Choroid plexus epithelial cell (primary cell): ENCODE data around the gene CMSS1.

Experiments used
- DNase-seq: peaks from one replicate; pipeline ENCODE4 v3.0.0-alpha.2; 2010; ENCODE audit warnings: low read depth
- H3K4me3 ChIP-seq: 2 replicates; pipeline ENCODE4 v1.5.1; 2011; ENCODE audit warnings: low read depth, mild to moderate bottlenecking, control low read depth, low read length, moderate library complexity
- CTCF ChIP-seq: conservative IDR thresholded peaks from 2 replicates; pipeline ENCODE4 v1.5.1; 2011; ENCODE audit warnings: low read depth, mild to moderate bottlenecking, control low read depth, inconsistent platforms, low read length, moderate library complexity

Gene CMSS1

DNA sequence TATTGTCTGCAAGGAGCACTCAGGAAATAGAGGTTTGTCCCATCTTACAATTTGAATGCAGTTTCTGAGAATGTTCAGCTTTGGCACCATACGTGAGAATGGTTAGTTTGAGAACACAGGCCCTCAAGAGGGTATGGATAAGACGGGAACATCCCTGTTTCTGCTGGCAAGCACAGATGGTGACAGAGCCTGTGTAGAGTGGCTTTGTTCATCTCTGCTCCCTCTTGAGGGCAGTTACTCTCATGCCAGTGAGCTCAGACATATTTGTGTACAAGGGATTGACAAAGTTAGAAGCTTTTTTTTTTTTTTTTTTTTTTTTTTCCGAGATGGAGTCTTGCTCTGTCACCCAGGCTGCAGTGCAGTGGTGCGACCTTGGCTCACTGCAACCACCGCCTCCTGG lies 368.2 kb downstream of the CMSS1 start:
- H3K4me3 ChIP-seq: no peak overlapping the region
- DNase-seq: no peak
- peak; percentile 16 for TF ChIP-seq CTCF

DNA sequence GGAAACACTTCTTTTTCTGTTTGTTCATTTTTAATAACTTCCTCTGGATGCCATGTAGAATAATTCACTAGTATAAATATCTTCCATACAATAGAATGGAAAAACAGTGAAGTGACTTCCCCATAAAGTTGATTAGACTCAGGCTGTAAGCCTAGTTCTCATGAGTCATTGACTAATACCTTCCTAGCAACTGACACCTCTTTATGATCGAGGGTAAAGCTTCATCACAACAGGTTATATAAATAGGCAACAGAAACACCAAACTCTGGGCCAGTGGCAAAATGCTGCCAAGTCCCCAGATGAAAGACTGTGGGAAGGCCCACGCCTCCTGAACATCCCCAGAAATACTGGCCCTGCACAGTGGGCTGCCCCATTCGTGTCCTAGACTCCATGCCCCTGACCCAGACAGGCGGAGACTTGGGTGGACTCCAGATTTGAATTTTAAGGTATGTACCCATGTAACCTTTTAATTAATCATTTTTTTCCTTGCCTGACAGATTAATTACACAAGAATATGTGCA lies 371.8 kb downstream of the CMSS1 start:
- no peak for DNase-seq
- no peak for TF ChIP-seq CTCF
- H3K4me3 ChIP-seq: no peak overlapping the region

GRCh38 chr3:100195375-100195774 lies 377.7 kb downstream of the CMSS1 start:
- H3K4me3 ChIP-seq: no peak overlapping the region
- no peak for TF ChIP-seq CTCF
- DNase-seq: no peak

DNA sequence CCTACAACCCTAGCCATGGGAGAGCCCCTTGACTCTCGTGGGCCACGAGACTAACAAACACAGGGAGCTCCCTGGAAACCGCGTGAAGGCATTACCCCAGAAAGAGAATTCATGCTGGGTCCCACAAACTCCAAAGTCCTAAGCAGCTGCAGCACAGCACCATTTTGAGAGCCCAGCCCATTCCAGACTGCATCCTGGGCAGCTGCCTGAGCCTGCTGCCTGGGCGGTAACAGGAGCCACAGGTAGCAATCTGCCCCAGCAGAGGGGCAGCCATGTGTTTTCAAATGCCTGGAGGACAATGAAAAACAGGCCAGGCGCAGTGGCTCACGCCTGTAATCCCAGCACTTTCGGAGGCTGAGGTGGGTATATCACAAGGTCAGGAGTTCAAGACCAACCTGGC lies 380.2 kb downstream of the CMSS1 start:
- H3K4me3 ChIP-seq: no peak overlapping the region
- DNase-seq: no peak
- TF ChIP-seq CTCF: no peak

DNA sequence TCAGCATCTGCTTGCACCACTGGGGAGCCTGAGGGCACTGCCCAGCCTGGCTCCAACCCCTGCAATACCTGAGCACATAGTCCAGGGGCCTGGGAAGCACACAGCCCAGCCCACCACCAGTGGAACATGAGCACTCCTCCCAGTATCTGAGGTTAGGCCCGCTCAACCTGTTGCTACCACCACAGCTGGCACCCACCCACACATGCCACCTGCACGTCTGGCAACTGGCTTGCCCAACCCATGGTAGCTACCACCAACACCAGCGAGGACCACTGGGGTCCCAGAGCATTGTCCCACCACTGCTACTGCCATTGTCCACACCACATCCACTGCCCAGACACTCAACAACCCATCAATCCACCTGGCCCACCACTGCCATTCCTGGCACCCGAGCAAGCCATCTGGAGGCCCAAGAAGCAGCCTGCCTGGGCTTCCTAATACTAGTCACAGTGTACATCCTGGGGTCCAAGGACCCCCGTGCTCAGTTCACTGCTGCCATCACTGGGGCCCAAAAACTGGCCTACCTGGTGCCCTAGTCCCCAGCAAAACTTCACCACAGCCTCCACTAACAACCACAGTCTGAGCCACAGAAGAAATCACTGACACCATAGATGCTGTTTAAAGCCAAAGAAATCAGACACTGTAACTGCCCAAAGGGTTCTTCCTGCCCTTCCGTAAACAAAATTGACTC lies 381.1 kb downstream of the CMSS1 start:
- no peak overlapping the region for H3K4me3 ChIP-seq
- no peak for TF ChIP-seq CTCF
- DNase-seq: no peak

DNA sequence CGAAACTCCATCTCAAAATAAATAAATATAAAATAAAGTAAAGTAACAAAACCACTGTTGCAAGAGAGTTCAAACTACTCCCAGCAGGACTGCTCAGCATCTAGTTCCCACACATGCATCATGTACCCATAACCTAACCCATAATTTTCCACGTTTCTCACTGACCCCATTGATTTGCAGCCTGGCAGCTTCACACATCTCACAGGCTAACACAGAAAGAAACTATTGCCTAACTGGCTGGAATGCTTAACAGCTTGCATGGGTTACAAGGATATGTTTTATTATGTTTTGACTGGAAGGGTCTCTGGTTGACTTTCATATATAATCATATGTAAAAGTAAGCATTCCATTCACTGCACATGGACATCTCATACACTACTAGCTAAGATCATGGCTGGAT lies 387.5 kb downstream of the CMSS1 start:
- DNase-seq: peak; percentile 23
- H3K4me3 ChIP-seq: no peak overlapping the region
- TF ChIP-seq CTCF: no peak

GRCh38 chr3:100206687-100207086 lies 389.0 kb downstream of the CMSS1 start:
- no peak for DNase-seq
- no peak overlapping the region for H3K4me3 ChIP-seq
- TF ChIP-seq CTCF: no peak
